Lower leg skin (tissue), 3 donors: ENCODE data around the gene EEF2KMT.

ENCODE experiments used
- POLR2A ChIP-seq, 2 donors: fragments of 450-650 bp; IDR thresholded peaks; one replicate each; pipeline ENCODE4 v1.6.1; 2016 to 2017; ENCODE audit warnings: antibody characterized with exemption in 2 of 2, mild to moderate bottlenecking in 1 of 2, moderate library complexity in 1 of 2
- TF ChIP-seq, protein P1 (sequence below), 3 donors: fragments of 450-650 bp; IDR thresholded peaks; one replicate each; pipeline ENCODE4 v1.5.1; 2016; ENCODE audit warnings: antibody characterized with exemption in 3 of 3, mild to moderate bottlenecking in 3 of 3, moderate library complexity in 2 of 3

DNA sequence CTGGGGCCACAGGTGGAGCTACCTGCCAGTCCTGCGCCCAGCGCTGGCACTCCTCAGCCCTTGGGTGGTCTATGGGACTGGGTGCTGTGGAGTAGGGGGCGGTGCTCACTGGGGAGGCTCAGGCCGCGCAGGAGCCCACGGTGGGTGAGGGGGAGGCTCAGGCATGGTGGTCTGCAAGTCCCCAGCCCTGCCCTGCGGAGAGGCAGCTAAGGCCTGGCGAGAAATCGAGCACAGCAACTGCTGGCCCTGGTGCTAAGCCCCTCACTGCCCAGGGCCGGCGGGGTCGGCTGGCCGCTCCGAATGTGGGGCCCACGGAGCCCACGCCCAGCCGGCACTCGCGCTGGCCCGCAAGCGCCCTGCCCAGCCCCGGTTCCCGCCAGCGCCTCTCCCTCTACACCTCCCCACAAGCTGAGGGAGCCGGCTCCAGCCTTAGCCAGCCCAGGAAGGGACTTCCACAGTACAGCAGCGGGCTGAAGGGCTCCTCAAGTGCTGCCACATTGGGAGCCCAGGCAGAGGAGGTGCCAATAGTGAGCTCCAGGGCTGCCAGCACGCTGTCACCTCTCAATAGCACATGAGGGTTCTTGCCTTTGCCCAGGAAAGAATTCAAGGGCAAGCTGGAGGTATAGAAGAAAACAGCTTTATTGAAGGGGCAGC is 11.0 kb upstream of the EEF2KMT start:
- TF ChIP-seq POLR2A (IDR thresholded peaks at IDR 0.05): no peak
- TF ChIP-seq, protein P1, sequence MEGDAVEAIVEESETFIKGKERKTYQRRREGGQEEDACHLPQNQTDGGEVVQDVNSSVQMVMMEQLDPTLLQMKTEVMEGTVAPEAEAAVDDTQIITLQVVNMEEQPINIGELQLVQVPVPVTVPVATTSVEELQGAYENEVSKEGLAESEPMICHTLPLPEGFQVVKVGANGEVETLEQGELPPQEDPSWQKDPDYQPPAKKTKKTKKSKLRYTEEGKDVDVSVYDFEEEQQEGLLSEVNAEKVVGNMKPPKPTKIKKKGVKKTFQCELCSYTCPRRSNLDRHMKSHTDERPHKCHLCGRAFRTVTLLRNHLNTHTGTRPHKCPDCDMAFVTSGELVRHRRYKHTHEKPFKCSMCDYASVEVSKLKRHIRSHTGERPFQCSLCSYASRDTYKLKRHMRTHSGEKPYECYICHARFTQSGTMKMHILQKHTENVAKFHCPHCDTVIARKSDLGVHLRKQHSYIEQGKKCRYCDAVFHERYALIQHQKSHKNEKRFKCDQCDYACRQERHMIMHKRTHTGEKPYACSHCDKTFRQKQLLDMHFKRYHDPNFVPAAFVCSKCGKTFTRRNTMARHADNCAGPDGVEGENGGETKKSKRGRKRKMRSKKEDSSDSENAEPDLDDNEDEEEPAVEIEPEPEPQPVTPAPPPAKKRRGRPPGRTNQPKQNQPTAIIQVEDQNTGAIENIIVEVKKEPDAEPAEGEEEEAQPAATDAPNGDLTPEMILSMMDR (IDR thresholded peaks at IDR 0.05): no peak
